Measurements from ENCODE around the gene AEBP1.

DNA sequence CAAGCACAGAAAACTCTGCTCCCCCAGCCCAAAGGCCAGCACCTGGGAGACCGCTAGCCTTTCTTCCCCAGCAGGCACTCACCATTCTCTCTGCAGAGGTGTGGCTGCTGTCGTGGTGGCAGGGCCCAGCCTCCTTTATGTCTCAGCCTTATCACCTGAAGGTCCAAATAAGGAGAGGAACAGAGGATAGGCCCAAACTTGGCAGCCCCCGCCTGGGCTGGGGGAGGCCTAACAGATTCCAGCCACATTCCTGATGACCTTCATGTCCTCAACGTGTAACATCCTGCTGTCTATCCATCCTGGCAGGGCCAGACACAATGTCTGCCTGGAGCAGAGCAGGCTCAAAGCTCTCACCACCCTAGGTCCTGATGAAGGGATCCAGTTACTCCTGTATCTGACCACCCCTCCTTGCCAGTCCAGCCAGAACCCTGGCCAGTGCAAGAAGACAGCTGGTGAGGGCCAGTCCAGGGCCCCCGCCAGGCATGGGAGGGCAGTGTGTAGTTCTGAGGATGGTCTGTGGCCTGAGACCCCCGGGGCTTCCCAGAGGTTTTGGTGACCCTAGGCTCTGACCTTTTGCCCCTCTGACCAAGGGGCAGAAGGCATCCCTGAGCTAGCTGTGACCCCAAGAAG lies 37.2 kb downstream of the AEBP1 start, which contains the start of gene MYL7:
- TF ChIP-seq, protein P1, sequence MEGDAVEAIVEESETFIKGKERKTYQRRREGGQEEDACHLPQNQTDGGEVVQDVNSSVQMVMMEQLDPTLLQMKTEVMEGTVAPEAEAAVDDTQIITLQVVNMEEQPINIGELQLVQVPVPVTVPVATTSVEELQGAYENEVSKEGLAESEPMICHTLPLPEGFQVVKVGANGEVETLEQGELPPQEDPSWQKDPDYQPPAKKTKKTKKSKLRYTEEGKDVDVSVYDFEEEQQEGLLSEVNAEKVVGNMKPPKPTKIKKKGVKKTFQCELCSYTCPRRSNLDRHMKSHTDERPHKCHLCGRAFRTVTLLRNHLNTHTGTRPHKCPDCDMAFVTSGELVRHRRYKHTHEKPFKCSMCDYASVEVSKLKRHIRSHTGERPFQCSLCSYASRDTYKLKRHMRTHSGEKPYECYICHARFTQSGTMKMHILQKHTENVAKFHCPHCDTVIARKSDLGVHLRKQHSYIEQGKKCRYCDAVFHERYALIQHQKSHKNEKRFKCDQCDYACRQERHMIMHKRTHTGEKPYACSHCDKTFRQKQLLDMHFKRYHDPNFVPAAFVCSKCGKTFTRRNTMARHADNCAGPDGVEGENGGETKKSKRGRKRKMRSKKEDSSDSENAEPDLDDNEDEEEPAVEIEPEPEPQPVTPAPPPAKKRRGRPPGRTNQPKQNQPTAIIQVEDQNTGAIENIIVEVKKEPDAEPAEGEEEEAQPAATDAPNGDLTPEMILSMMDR (conservative IDR thresholded peaks at IDR 0.05; ENCODE audit: low read length): no peak
- TF ChIP-seq EZH2phosphoT487 (IDR thresholded peaks at IDR 0.05; ENCODE audit: borderline replicate concordance, low read depth, low read length): no peak

Measured in OCI-LY7 (cell line).